ENCODE data around the gene BAIAP2L1.

- TF ChIP-seq EZH2phosphoT487 (IDR thresholded peaks at IDR 0.05; ENCODE audit: insufficient read depth, low read depth), result no peak
- TF ChIP-seq EZH2 (IDR thresholded peaks at IDR 0.05; ENCODE audit: insufficient read depth, poor library complexity, severe bottlenecking), result no peak
Observed at GRCh38 chr7:98300595-98301372, 100.1 kb downstream of the BAIAP2L1 start.

All from GM23248 (cell line).